Fibroblast of mammary gland (primary cell): ENCODE data around the gene PLAC8L1.

Experiments used
- DNase-seq: peaks from one replicate; pipeline ENCODE4 v3.0.0-alpha.2; 2010; ENCODE audit warnings: low read depth
- H3K4me3 ChIP-seq: 2 replicates; pipeline ENCODE4 v1.5.1; 2011; ENCODE audit warnings: low read depth, mild to moderate bottlenecking, low read length, moderate library complexity; ENCODE audit not compliant: control insufficient read depth
- TF ChIP-seq, protein P1 (sequence below): conservative IDR thresholded peaks from 2 replicates; pipeline ENCODE4 v1.5.1; 2011; ENCODE audit warnings: low read depth, low read length, inconsistent platforms; ENCODE audit not compliant: control insufficient read depth, insufficient read depth

Gene PLAC8L1

DNA sequence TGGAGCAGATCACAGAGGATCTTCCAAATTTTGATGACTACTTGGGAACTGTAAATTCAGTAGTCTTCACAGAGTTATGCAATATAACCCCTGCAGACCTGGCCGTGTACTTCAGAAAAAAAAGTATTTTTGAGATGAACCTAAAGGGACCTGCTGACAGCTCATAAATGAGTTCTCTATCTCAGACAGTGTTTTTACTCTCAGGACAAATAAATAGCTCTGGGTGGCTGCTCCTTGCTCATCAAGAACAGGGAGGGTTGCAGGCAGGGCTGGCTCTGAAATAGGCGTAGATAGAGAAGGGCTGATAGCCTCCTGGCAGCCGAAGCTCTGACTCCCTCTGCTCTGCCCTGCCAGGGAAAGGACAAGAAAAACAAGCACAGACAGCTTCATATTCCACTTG is 64.8 kb downstream of the PLAC8L1 start:
- no peak for DNase-seq
- H3K4me3 ChIP-seq, result no peak overlapping the region
- TF ChIP-seq, protein P1, sequence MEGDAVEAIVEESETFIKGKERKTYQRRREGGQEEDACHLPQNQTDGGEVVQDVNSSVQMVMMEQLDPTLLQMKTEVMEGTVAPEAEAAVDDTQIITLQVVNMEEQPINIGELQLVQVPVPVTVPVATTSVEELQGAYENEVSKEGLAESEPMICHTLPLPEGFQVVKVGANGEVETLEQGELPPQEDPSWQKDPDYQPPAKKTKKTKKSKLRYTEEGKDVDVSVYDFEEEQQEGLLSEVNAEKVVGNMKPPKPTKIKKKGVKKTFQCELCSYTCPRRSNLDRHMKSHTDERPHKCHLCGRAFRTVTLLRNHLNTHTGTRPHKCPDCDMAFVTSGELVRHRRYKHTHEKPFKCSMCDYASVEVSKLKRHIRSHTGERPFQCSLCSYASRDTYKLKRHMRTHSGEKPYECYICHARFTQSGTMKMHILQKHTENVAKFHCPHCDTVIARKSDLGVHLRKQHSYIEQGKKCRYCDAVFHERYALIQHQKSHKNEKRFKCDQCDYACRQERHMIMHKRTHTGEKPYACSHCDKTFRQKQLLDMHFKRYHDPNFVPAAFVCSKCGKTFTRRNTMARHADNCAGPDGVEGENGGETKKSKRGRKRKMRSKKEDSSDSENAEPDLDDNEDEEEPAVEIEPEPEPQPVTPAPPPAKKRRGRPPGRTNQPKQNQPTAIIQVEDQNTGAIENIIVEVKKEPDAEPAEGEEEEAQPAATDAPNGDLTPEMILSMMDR, result no peak

GRCh38 chr5:146039420-146039819 is 66.0 kb downstream of the PLAC8L1 start:
- TF ChIP-seq, protein P1, result no peak
- no peak overlapping the region for H3K4me3 ChIP-seq
- no peak for DNase-seq

- TF ChIP-seq, protein P1, result no peak
Observed at GRCh38 chr5:146034605-146035004, 70.8 kb downstream of the PLAC8L1 start.

More at GRCh38 chr5:146034605-146035004, 70.8 kb downstream of the PLAC8L1 start:
- DNase-seq, result no peak
- no peak overlapping the region for H3K4me3 ChIP-seq
